ENCODE results near the gene ZSCAN10.

- TF ChIP-seq CTCF (IDR thresholded peaks at IDR 0.05 in 2 of 3, conservative IDR thresholded peaks at IDR 0.05 in 1 of 3; ENCODE audit: borderline replicate concordance in 1 of 3, insufficient read depth in 1 of 3, low read depth in 2 of 3, low read length in 2 of 3) (no peak), CBX3 (IDR thresholded peaks at IDR 0.05; ENCODE audit: low read depth) (no peak), RAD21 (IDR thresholded peaks at IDR 0.05; ENCODE audit: low read depth) (no peak), REST (IDR thresholded peaks at IDR 0.05; ENCODE audit: low read depth) (no peak), ZNF274 (IDR thresholded peaks at IDR 0.05; ENCODE audit: low read depth, low read length) (no peak), POLR2A (IDR thresholded peaks at IDR 0.05; ENCODE audit: borderline replicate concordance, extremely low read depth, insufficient read depth, insufficient read length) (no peak), POLR2AphosphoS5 (IDR thresholded peaks at IDR 0.05; ENCODE audit: low read depth, low read length) (no peak), SP1 (IDR thresholded peaks at IDR 0.05; ENCODE audit: low read depth) (no peak), ZFX (IDR thresholded peaks at IDR 0.05) (no peak)
Measured at GRCh38 chr16:3115003-3115402, 15.9 kb upstream of the ZSCAN10 start.

Data from HCT116 (cell line).